H1 (cell line): ENCODE results near the gene CXCR5. TPM values are rescaled to one million over a fixed set of nuclear protein-coding genes. Genes with fewer than 3 reads are reported as not detected.

Source experiments
- CTCF ChIA-PET: fragments of 300-600 bp; sonication (Branson Sonifier 250); formaldehyde crosslinking; loops from one replicate; lab custom pipeline; 2021; ENCODE audit not compliant: partially characterized antibody; lab: Charles Lee
- POLR2A ChIA-PET: fragments of 300-600 bp; sonication (Branson Sonifier 250); formaldehyde crosslinking; loops from one replicate; lab custom pipeline; 2021; ENCODE audit warnings: inconsistent platforms; ENCODE audit not compliant: partially characterized antibody; lab: Charles Lee
- DNase-seq, 2 experiments: peaks; one replicate each; pipeline versions ENCODE4 v3.0.0 to v3.0.0-alpha.2; 2010 to 2022; ENCODE audit warnings: low spot score in 2 of 2, low read depth in 1 of 2, mixed read lengths in 1 of 2
- FAIRE-seq: peaks from 2 replicates; lab custom pipeline; 2011; peaks lifted over from hg19 to GRCh38; lab: Jason Lieb, UNC
- H2AFZ ChIP-seq: 2 replicates; pipeline ENCODE4 v1.8.1; 2012; ENCODE audit warnings: low read length, inconsistent platforms
- H2AK5ac ChIP-seq: 2 replicates; pipeline ENCODE4 v1.6.1; 2013; ENCODE audit warnings: low read depth, low read length
- H2BK120ac ChIP-seq: replicated peaks from 2 replicates; pipeline ENCODE3; 2013; ENCODE audit warnings: low read depth, low read length, inconsistent platforms
- H2BK12ac ChIP-seq: 2 replicates; pipeline ENCODE4 v1.6.1; 2013; ENCODE audit warnings: low read depth, low read length
- H2BK15ac ChIP-seq: 2 replicates; pipeline ENCODE4 v1.6.1; 2013; ENCODE audit warnings: low read length
- H2BK20ac ChIP-seq: 2 replicates; pipeline ENCODE4 v1.6.1; 2013; ENCODE audit warnings: low read length
- H2BK5ac ChIP-seq: 2 replicates; pipeline ENCODE4 v1.6.1; 2013; ENCODE audit warnings: low read depth, low read length
- H3K14ac ChIP-seq: 2 replicates; pipeline ENCODE4 v1.6.1; 2013; ENCODE audit warnings: inconsistent platforms; ENCODE audit not compliant: insufficient read length
- H3K18ac ChIP-seq: 2 replicates; pipeline ENCODE4 v1.6.1; 2013; ENCODE audit warnings: low read length; ENCODE audit errors: extremely low read depth
- H3K23ac ChIP-seq: 2 replicates; pipeline ENCODE4 v1.6.1; 2013; ENCODE audit warnings: inconsistent platforms; ENCODE audit not compliant: insufficient read length
- H3K23me2 ChIP-seq: 2 replicates; pipeline ENCODE4 v1.6.1; 2013; ENCODE audit warnings: low read depth, low read length
- H3K27ac ChIP-seq: 2 replicates; pipeline ENCODE4 v1.6.1; 2011; ENCODE audit warnings: low read depth, low read length, inconsistent platforms
- H3K27me3 ChIP-seq, 4 experiments: replicated peaks in 1 of 4; 1 replicate in 1 of 4; 2 replicates in 3 of 4; pipeline versions ENCODE4 v1.6.1 to v1.8.1; 2011 to 2013; ENCODE audit warnings: low read length in 3 of 4, mild to moderate bottlenecking in 3 of 4, inconsistent platforms in 2 of 4, mixed read lengths in 2 of 4, moderate library complexity in 1 of 4; ENCODE audit not compliant: control insufficient read depth in 3 of 4, insufficient read depth in 3 of 4; ENCODE audit errors: extremely low read depth in 1 of 4
- H3K36me3 ChIP-seq, 4 experiments: 2 replicates each; pipeline versions ENCODE4 v1.6.1 to v1.8.1; 2011 to 2013; ENCODE audit warnings: mild to moderate bottlenecking in 4 of 4, low read length in 3 of 4, moderate library complexity in 2 of 4, control low read depth in 1 of 4, inconsistent platforms in 1 of 4; ENCODE audit not compliant: insufficient read depth in 4 of 4, control insufficient read depth in 2 of 4
- H3K4ac ChIP-seq: replicated peaks from 2 replicates; pipeline ENCODE3; 2013; ENCODE audit warnings: low read length, low read depth, mixed read lengths, inconsistent platforms; ENCODE audit not compliant: insufficient read length
- H3K4me1 ChIP-seq, 4 experiments: replicated peaks in 1 of 4; 1 replicate in 1 of 4; 2 replicates in 3 of 4; pipeline versions ENCODE4 v1.6.1 to v1.8.1; 2011 to 2013; ENCODE audit warnings: low read length in 3 of 4, inconsistent platforms in 2 of 4, mixed read lengths in 1 of 4; ENCODE audit not compliant: insufficient read depth in 4 of 4, control insufficient read depth in 3 of 4
- H3K4me2 ChIP-seq, 2 experiments: 2 replicates each; pipeline versions ENCODE4 v1.6.1 to v1.8.1; 2011 to 2013; ENCODE audit warnings: low read depth in 2 of 2, low read length in 2 of 2, control low read depth in 1 of 2, inconsistent platforms in 1 of 2, mild to moderate bottlenecking in 1 of 2; ENCODE audit not compliant: insufficient read depth in 1 of 2
- H3K4me3 ChIP-seq, 4 experiments: fragments of 200-600, 300-600 bp in 1 of 4; sonication (generic), shearing (Covaris generic), sonication (Bioruptor Twin) in 1 of 4; 2 replicates each; pipeline versions ENCODE4 v1.5.1 to v1.8.1; 2011 to 2016; ENCODE audit warnings: low read length in 4 of 4, low read depth in 3 of 4, control low read depth in 2 of 4, inconsistent platforms in 2 of 4, mild to moderate bottlenecking in 2 of 4, mixed read lengths in 1 of 4, moderate library complexity in 1 of 4; ENCODE audit not compliant: insufficient read depth in 2 of 4; ENCODE audit errors: extremely low read depth in 1 of 4
- H3K56ac ChIP-seq: replicated peaks from 2 replicates; pipeline ENCODE3; 2013; ENCODE audit warnings: low read depth, mild to moderate bottlenecking, mixed read lengths, low read length, inconsistent platforms; ENCODE audit not compliant: insufficient read length
- H3K79me1 ChIP-seq: 2 replicates; pipeline ENCODE4 v1.6.1; 2013; ENCODE audit warnings: low read depth, low read length, control low read depth
- H3K79me2 ChIP-seq, 2 experiments: 2 replicates each; pipeline versions ENCODE4 v1.6.1 to v1.8.1; 2012 to 2013; ENCODE audit warnings: low read length in 2 of 2, mild to moderate bottlenecking in 2 of 2, inconsistent platforms in 1 of 2; ENCODE audit not compliant: insufficient read depth in 2 of 2, control insufficient read depth in 1 of 2
- H3K9ac ChIP-seq, 4 experiments: replicated peaks in 1 of 4; 1 replicate in 1 of 4; 2 replicates in 3 of 4; pipeline versions ENCODE4 v1.6.1 to v1.8.1; 2011 to 2013; ENCODE audit warnings: low read depth in 3 of 4, low read length in 3 of 4, control low read depth in 2 of 4, mild to moderate bottlenecking in 2 of 4, moderate library complexity in 2 of 4, inconsistent platforms in 1 of 4; ENCODE audit errors: extremely low read depth in 1 of 4
- H3K9me3 ChIP-seq, 2 experiments: 2 replicates each; pipeline versions ENCODE4 v1.6.1 to v1.8.1; 2012 to 2013; ENCODE audit warnings: mild to moderate bottlenecking in 2 of 2, moderate library complexity in 2 of 2, control low read depth in 1 of 2, inconsistent platforms in 1 of 2, low read depth in 1 of 2, low read length in 1 of 2, mixed read lengths in 1 of 2; ENCODE audit not compliant: insufficient read depth in 2 of 2
- H4K20me1 ChIP-seq, 2 experiments: replicated peaks in 1 of 2; 2 replicates each; pipeline versions ENCODE3 to v1.8.1; 2011 to 2013; ENCODE audit warnings: inconsistent platforms in 2 of 2, low read length in 2 of 2, mild to moderate bottlenecking in 1 of 2; ENCODE audit not compliant: insufficient read depth in 2 of 2, control insufficient read depth in 1 of 2
- H4K5ac ChIP-seq: 2 replicates; pipeline ENCODE4 v1.6.1; 2013; ENCODE audit warnings: low read length, low read depth, mixed read lengths, inconsistent platforms; ENCODE audit not compliant: insufficient read length
- H4K8ac ChIP-seq: 2 replicates; pipeline ENCODE4 v1.8.0; 2013; ENCODE audit warnings: mild to moderate bottlenecking, moderate library complexity, low read length, inconsistent platforms; ENCODE audit not compliant: insufficient read depth; ENCODE audit errors: extremely low read depth
- H4K91ac ChIP-seq: replicated peaks from 2 replicates; pipeline ENCODE3; 2013; ENCODE audit warnings: low read length, mixed read lengths, inconsistent platforms; ENCODE audit not compliant: insufficient read length
- BACH1 ChIP-seq: IDR thresholded peaks from 2 replicates; pipeline ENCODE4 v1.6.1; 2012; ENCODE audit warnings: low read length, improper control_type of control experiment
- CREB1 ChIP-seq: IDR thresholded peaks from 2 replicates; pipeline ENCODE4 v1.6.1; 2012; ENCODE audit warnings: inconsistent platforms
- HDAC6 ChIP-seq: IDR thresholded peaks from one replicate; pipeline ENCODE4 v1.7.1; 2012; ENCODE audit warnings: low read depth, mild to moderate bottlenecking, inconsistent platforms, low read length, moderate library complexity
- KDM5A ChIP-seq: fragments of 200-600 bp; IDR thresholded peaks from 2 replicates; pipeline ENCODE4 v1.7.1; 2012; ENCODE audit warnings: mild to moderate bottlenecking, low read length, inconsistent platforms, mixed read lengths
- PHF8 ChIP-seq: fragments of 200-600 bp; sonication (generic); conservative IDR thresholded peaks from 2 replicates; pipeline ENCODE4 v1.7.1; 2012; ENCODE audit warnings: low read depth, mild to moderate bottlenecking, inconsistent platforms, low read length, moderate library complexity
- POLR2A ChIP-seq, 2 experiments: IDR thresholded peaks; 1 replicate in 1 of 2; 2 replicates in 1 of 2; pipeline ENCODE4 v1.6.1; 2011; ENCODE audit warnings: low read depth in 2 of 2, low read length in 2 of 2, mild to moderate bottlenecking in 2 of 2; ENCODE audit errors: control extremely low read depth in 1 of 2
- POU5F1 ChIP-seq: IDR thresholded peaks from 2 replicates; pipeline ENCODE4 v1.6.1; 2011; ENCODE audit warnings: low read depth, mild to moderate bottlenecking, low read length, moderate library complexity
- SIN3A ChIP-seq, 2 experiments: IDR thresholded peaks in 1 of 2; conservative IDR thresholded peaks in 1 of 2; 2 replicates each; pipeline ENCODE4 v1.6.1; 2011 to 2012; ENCODE audit warnings: low read length in 2 of 2, improper control_type of control experiment in 1 of 2, low read depth in 1 of 2, mild to moderate bottlenecking in 1 of 2
- SP2 ChIP-seq: IDR thresholded peaks from 2 replicates; pipeline ENCODE4 v1.6.1; 2012; ENCODE audit warnings: mild to moderate bottlenecking, low read length, inconsistent platforms
- TAF7 ChIP-seq: optimal IDR thresholded peaks from 2 replicates; pipeline ENCODE3; 2011; ENCODE audit warnings: low read depth, mild to moderate bottlenecking, inconsistent platforms, low read length, moderate library complexity, borderline replicate concordance
- TBP ChIP-seq: IDR thresholded peaks from 2 replicates; pipeline ENCODE4 v1.6.1; 2011; ENCODE audit warnings: low read depth, low read length, improper control_type of control experiment
- polyA plus RNA-seq, 7 experiments: library from polyadenylated mRNA; depleted of rRNA in 3 of 7; stranded (reverse) in 5 of 7; unstranded in 2 of 7; fragments of >200 nt in 5 of 7; fragments of 200-250 nt in 2 of 7; gene quantifications; 1 replicate in 5 of 7; 2 replicates in 1 of 7; 4 replicates in 1 of 7; pipeline versions ENCODE4 v1.2.1 to v1.2.3, GENCODE V29; 2011 to 2013; ENCODE audit warnings: missing spikeins in 2 of 7, mixed read lengths in 2 of 7
- total RNA-seq: library from RNA; stranded (reverse); fragmentation: NEBNext Ultra II Directional; extraction: Animal tissue kit (Norgen Biotek cat#: 25700); gene quantifications from 2 replicates; pipeline ENCODE4 v1.2.1, GENCODE V29; 2021

Gene CXCR5
- total and polyA plus RNA-seq, 2 of the 8 experiments (the other 6 are each of a cell fraction or from before 2014, with no cell fraction given) = not detected

GRCh38 chr11:118845369-118845768 lies 38.3 kb upstream of the CXCR5 start:
- no peak overlapping the region for H2BK120ac ChIP-seq
- H3K36me3 ChIP-seq = no peaks in the 10 kb centered on the region
- H3K4me3 ChIP-seq = no peak overlapping the region
- no peak overlapping the region for H3K14ac ChIP-seq
- no peak overlapping the region for H2BK15ac ChIP-seq
- no peak overlapping the region for H3K4me2 ChIP-seq
- ChIA-PET CTCF (interaction anchor here (0.5 to 1.8 kb wide), 4 partner anchors 26 to 186 kb away, joined by 3 to 4 read pairs (median 4); no protein-coding TSS in a partner anchor), POLR2A (interaction anchor here (0.6 to 1.4 kb wide), 2 partner anchors 33 to 53 kb away, joined by 3 read pairs; no protein-coding TSS in a partner anchor)
- no peak for DNase-seq
- H3K23me2 ChIP-seq = no peaks in the 10 kb centered on the region
- peaks cover 0 to 2% (median 0%) of the 10 kb centered on the region in 4 experiments; a peak in 1 of 7 replicates for H3K4me1 ChIP-seq
- H3K18ac ChIP-seq = no peak overlapping the region
- no peak for FAIRE-seq
- no peak overlapping the region for H4K5ac ChIP-seq
- no peaks in the 10 kb centered on the region for H4K20me1 ChIP-seq
- H3K9me3 ChIP-seq = no peaks in the 10 kb centered on the region
- no peak overlapping the region for H2AFZ ChIP-seq
- no peak overlapping the region for H2BK12ac ChIP-seq
- no peak overlapping the region for H2BK5ac ChIP-seq
- no peak overlapping the region for H4K91ac ChIP-seq
- H3K27ac ChIP-seq = no peak overlapping the region
- H3K56ac ChIP-seq = no peak overlapping the region
- no peak overlapping the region for H2BK20ac ChIP-seq
- H2AK5ac ChIP-seq = no peak overlapping the region
- H3K27me3 ChIP-seq = no peaks in the 10 kb centered on the region
- H3K79me1 ChIP-seq = no peaks in the 10 kb centered on the region
- H4K8ac ChIP-seq = no peak overlapping the region
- no peak overlapping the region for H3K9ac ChIP-seq
- H3K23ac ChIP-seq = no peak overlapping the region
- H3K4ac ChIP-seq = no peak overlapping the region
- no peaks in the 10 kb centered on the region for H3K79me2 ChIP-seq
- TF ChIP-seq BACH1 = no peak
- TF ChIP-seq KDM5A = no peak
- TF ChIP-seq PHF8 = no peak
- TF ChIP-seq TBP = no peak
- no peak for TF ChIP-seq POLR2A (IDR thresholded peaks at IDR 0.05; ENCODE audit: control extremely low read depth in 1 of 2, low read depth in 2 of 2, low read length in 2 of 2)
- TF ChIP-seq HDAC6 = no peak
- TF ChIP-seq CREB1 = no peak
- TF ChIP-seq SIN3A (conservative IDR thresholded peaks at IDR 0.05 in 1 of 2, IDR thresholded peaks at IDR 0.05 in 1 of 2; ENCODE audit: low read depth in 1 of 2, low read length in 2 of 2) = no peak
- TF ChIP-seq SP2 = no peak
- no peak for TF ChIP-seq POU5F1
- no peak for TF ChIP-seq TAF7
